GM23248 (cell line): ENCODE data around the gene ZMIZ1. TPM values are rescaled to one million over a fixed set of nuclear protein-coding genes. Genes with fewer than 3 reads are reported as not detected.

Source experiments
- DNase-seq: peaks from one replicate; pipeline ENCODE4 v3.0.0-alpha.2; 2015
- H2AFZ ChIP-seq: fragments of 200-600 bp; sonication (generic); 2 replicates; pipeline ENCODE4 v1.6.1; 2016; ENCODE audit warnings: antibody characterized with exemption
- H3F3A ChIP-seq: fragments of 200-600 bp; sonication (generic); 2 replicates; pipeline ENCODE4 v1.6.1; 2016; ENCODE audit warnings: mild to moderate bottlenecking, antibody characterized with exemption, mixed run types; ENCODE audit not compliant: insufficient read depth
- H3K27ac ChIP-seq: fragments of 200-600 bp; sonication (generic); 2 replicates; pipeline ENCODE4 v1.5.1; 2016; ENCODE audit warnings: mild to moderate bottlenecking
- H3K27me3 ChIP-seq: fragments of 200-600 bp; sonication (generic); replicated peaks from 2 replicates; pipeline ENCODE4 v1.6.1; 2016; ENCODE audit warnings: mild to moderate bottlenecking; ENCODE audit not compliant: insufficient read depth
- H3K36me3 ChIP-seq: fragments of 200-600 bp; sonication (generic); 2 replicates; pipeline ENCODE4 v1.6.1; 2016; ENCODE audit warnings: low read depth, mild to moderate bottlenecking
- H3K4me1 ChIP-seq: fragments of 200-600 bp; sonication (generic); 2 replicates; pipeline ENCODE4 v1.6.1; 2016; ENCODE audit warnings: mild to moderate bottlenecking; ENCODE audit not compliant: insufficient read depth
- H3K4me2 ChIP-seq: fragments of 200-600 bp; sonication (generic); one replicate; pipeline ENCODE4 v1.6.1; 2016; ENCODE audit warnings: mild to moderate bottlenecking; ENCODE audit not compliant: unreplicated experiment
- H3K4me3 ChIP-seq: fragments of 200-600 bp; sonication (generic); 2 replicates; pipeline ENCODE4 v1.5.1; 2016; ENCODE audit warnings: mild to moderate bottlenecking
- H3K79me2 ChIP-seq: fragments of 200-600 bp; sonication (generic); 2 replicates; pipeline ENCODE4 v1.6.1; 2016; ENCODE audit warnings: mild to moderate bottlenecking; ENCODE audit not compliant: insufficient read depth
- H3K9ac ChIP-seq: fragments of 200-600 bp; sonication (generic); 2 replicates; pipeline ENCODE4 v1.6.1; 2016; ENCODE audit warnings: mild to moderate bottlenecking
- H3K9me2 ChIP-seq: fragments of 200-600 bp; sonication (generic); 2 replicates; pipeline ENCODE4 v1.6.1; 2016; ENCODE audit warnings: mixed run types, mild to moderate bottlenecking, moderate library complexity; ENCODE audit not compliant: insufficient read depth
- H3K9me3 ChIP-seq: fragments of 200-600 bp; sonication (generic); one replicate; pipeline ENCODE4 v1.6.1; 2017; ENCODE audit warnings: low read depth
- H4K20me1 ChIP-seq: fragments of 200-600 bp; sonication (generic); 2 replicates; pipeline ENCODE4 v1.6.0; 2016; ENCODE audit not compliant: insufficient read depth
- EZH2 ChIP-seq: fragments of 200-600 bp; sonication (generic); IDR thresholded peaks from 2 replicates; pipeline ENCODE4 v1.6.1; 2018; ENCODE audit warnings: antibody characterized with exemption, mild to moderate bottlenecking; ENCODE audit not compliant: insufficient read depth, poor library complexity, severe bottlenecking
- EZH2phosphoT487 ChIP-seq: fragments of 200-600 bp; sonication (generic); IDR thresholded peaks from 2 replicates; pipeline ENCODE4 v1.6.1; 2018; ENCODE audit warnings: antibody characterized with exemption, moderate library complexity, mild to moderate bottlenecking, low read depth; ENCODE audit not compliant: insufficient read depth
- WGBS, 2 experiments: methylation state at CpG; one replicate each; pipeline ENCODE4 v1.1.6; 2015 to 2017; ENCODE audit warnings: low lambda C conversion rate in 2 of 2, low coverage in 1 of 2; ENCODE audit errors: missing lambda C conversion rate in 2 of 2; 5-methylcytosine and 5-hydroxymethylcytosine counted together
- in situ Hi-C: fragments of 300-500 bp; cut with MboI; formaldehyde crosslinking; loops from 2 replicates; pipeline ENCODE4 v1.15.0; 2020
- polyA plus RNA-seq: library from polyadenylated mRNA; unstranded; fragments of >200 nt; fragmentation: Nextera tagmentation; extraction: Ambion mirVana; gene quantifications from 2 replicates; pipeline ENCODE4 v1.2.1, GENCODE V29; 2016
- total RNA-seq: library from RNA; depleted of rRNA; stranded (reverse); fragments of >200 nt; shearing (Covaris generic); gene quantifications from 2 replicates; pipeline ENCODE4 v1.2.3, GENCODE V29; 2014

Gene ZMIZ1
- total and polyA plus RNA-seq, 2 experiments from 2014 or later: 21.9 to 28.4 TPM

DNA sequence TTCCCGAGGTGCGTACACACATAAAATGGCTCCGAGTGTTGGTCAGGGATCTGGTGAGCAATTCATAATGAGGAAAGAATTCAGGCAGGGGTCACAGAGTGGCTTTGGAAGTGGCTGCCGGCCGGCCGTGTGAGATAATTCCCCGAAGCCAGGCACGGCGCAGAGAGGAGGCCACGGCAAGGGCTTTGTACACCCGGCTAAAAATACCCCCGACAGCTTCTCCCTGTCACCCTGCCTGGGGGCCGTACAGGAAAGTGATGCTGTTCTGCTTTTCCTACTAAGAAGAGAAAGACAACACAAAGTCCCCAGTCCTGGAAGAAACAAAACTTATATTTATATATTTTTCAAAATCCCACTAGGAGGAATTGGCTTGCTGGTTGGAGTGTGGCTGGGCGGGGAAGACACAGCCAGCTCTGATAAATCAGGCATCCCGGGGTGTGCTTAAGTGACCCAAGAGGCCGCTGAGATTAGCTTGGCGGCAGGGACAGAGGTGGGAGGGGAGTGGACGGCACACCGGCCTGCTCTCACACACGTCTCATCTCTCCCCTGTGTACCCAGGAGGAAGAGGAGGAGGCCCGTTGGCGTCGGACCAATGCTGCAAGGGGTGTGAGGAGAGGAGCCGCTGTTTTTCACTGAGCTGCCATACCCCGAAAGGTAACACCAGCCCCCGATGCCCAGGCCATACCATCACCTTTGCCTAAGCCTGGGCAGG lies 70.5 kb downstream of the ZMIZ1 start:
- Histone ChIP-seq H3K9me3 (no peaks in the 10 kb centered on the region), H2AFZ (no peak overlapping the region), H3K36me3 (peaks cover 17% of the 10 kb centered on the region; the same call in 1 of the 2 replicates), H3K9me2 (no peaks in the 10 kb centered on the region), H3K27ac (peak overlapping the region; percentile 92), H3K27me3 (no peaks in the 10 kb centered on the region), H4K20me1 (no peaks in the 10 kb centered on the region), H3K4me1 (peaks cover 39% of the 10 kb centered on the region), H3K9ac (peak overlapping the region; percentile 48), H3K79me2 (peaks cover 95% of the 10 kb centered on the region), H3F3A (peaks cover 28% of the 10 kb centered on the region), H3K4me2 (no peak overlapping the region), H3K4me3 (no peak overlapping the region)
- 75 to 76% methylated on average over 23 to 24 of the region's 26 CpGs for WGBS, 2 experiments
- TF ChIP-seq EZH2phosphoT487 (no peak), EZH2 (no peak)
- in situ Hi-C loops: no loop called here
- DNase-seq: peak; percentile 70

DNA sequence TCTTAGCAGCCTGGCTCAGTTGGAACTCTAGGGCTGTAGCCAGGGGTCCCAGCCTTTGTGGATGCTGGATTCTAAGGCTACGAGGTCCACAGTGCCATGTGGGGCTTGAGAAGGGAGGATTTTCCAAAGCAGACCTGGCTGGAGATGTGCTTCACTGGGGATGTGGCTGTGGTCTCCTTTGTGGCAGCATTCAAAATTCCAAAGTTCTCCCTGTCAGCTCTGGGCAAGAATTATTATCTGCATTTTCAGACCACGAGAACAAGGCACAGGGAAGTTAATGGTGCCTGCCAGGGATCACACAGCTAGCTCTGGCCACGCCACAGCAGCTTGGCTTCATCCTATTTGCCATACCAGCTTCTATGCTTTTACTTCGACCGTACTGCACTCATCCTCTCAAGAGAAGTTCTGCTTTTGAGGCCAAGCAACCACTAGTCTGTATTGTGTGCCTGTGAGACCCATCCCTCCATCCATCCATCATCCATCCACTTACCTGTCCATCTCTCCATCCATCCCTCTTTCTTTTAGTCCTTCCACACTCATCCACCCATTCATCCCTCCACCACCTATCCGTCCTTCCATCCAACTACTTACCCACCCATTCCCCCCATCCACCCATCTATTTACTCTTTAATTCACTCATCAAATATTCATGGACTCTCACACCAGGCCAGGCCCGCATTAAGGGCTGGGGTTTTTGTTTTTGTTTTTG lies 71.5 kb downstream of the ZMIZ1 start:
- peak overlapping the region; percentile 48 for H3K9ac ChIP-seq
- no peaks in the 10 kb centered on the region for H3K27me3 ChIP-seq
- peaks cover 95% of the 10 kb centered on the region for H3K79me2 ChIP-seq
- H3F3A ChIP-seq: peaks cover 31% of the 10 kb centered on the region
- peaks cover 43% of the 10 kb centered on the region for H3K4me1 ChIP-seq
- peak overlapping the region; percentile 92 for H3K27ac ChIP-seq
- no peaks in the 10 kb centered on the region for H4K20me1 ChIP-seq
- 94 to 96% methylated on average over 7 of the region's 7 CpGs for WGBS, 2 experiments
- no peak for DNase-seq
- peaks cover 17% of the 10 kb centered on the region; the same call in 1 of the 2 replicates for H3K36me3 ChIP-seq
- no peaks in the 10 kb centered on the region for H3K9me2 ChIP-seq
- H3K4me3 ChIP-seq: no peak overlapping the region
- TF ChIP-seq EZH2: no peak
- TF ChIP-seq EZH2phosphoT487: no peak
- no peaks in the 10 kb centered on the region for H3K9me3 ChIP-seq
- no peak overlapping the region for H2AFZ ChIP-seq
- no peak overlapping the region for H3K4me2 ChIP-seq
- in situ Hi-C loops: no loop called here

DNA sequence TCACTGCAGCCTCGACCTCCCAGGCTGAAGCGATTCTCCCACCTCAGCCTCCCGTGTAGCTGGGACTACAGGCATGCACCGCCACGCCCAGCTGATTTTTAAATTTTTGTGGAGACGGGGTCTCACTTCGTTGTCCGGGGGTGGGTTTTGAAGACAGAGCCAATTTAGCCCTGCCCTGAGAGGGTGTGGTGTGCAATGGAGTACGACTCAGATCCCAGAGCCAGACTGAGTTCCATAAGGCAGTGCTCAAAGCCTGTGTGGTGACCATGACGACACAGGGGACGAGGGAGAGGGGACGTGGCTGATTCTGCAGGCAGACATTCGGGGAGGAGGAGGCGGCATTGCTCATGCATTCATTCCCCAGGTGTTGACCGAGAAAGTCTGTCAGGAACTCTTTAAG lies 72.1 kb downstream of the ZMIZ1 start:
- in situ Hi-C loops: no loop called here
- 44 to 49% methylated on average over 15 of the region's 15 CpGs for WGBS, 2 experiments
- Histone ChIP-seq H2AFZ (no peak overlapping the region), H3K4me2 (no peak overlapping the region), H3K27ac (peak overlapping the region; percentile 92), H3F3A (peaks cover 35% of the 10 kb centered on the region), H3K79me2 (peaks cover 95% of the 10 kb centered on the region), H3K9me3 (no peaks in the 10 kb centered on the region), H3K27me3 (no peaks in the 10 kb centered on the region), H3K4me3 (no peak overlapping the region), H3K4me1 (peaks cover 49% of the 10 kb centered on the region), H3K36me3 (peaks cover 17% of the 10 kb centered on the region; the same call in 1 of the 2 replicates), H4K20me1 (no peaks in the 10 kb centered on the region), H3K9ac (peak overlapping the region; percentile 80), H3K9me2 (no peaks in the 10 kb centered on the region)
- TF ChIP-seq EZH2phosphoT487: no peak
- no peak for TF ChIP-seq EZH2
- DNase-seq: peak; percentile 59

DNA sequence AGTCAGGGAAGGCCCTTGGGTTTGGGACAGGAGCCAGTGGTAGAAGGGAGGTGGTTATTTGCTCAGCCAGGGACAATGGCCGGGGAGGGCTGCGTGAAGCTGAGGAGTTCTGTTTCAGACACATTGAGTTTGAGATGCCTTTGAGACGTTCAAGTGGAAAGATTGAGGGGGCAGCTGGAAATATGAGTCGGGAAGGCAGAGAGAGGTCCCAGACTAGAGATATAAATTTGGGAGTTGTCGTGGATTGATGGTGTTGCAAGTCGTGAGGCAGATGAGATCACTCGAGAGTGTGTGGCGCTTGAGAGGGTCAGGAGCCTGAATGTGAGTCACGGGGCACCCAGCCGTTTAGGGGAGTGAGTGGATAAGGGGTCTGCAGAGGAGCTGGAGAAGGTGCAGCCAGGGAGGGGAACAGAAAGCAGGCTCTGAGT lies 73.3 kb downstream of the ZMIZ1 start:
- peak overlapping the region; percentile 48 for H3K4me2 ChIP-seq
- H3K4me1 ChIP-seq: peaks cover 52% of the 10 kb centered on the region
- H3K36me3 ChIP-seq: peaks cover 17% of the 10 kb centered on the region; the same call in 1 of the 2 replicates
- peaks cover 45% of the 10 kb centered on the region for H3F3A ChIP-seq
- no peak overlapping the region for H2AFZ ChIP-seq
- peak overlapping the region; percentile 8; the same call in 1 of the 2 replicates for H3K4me3 ChIP-seq
- H3K9ac ChIP-seq: peak overlapping the region; percentile 80
- H4K20me1 ChIP-seq: no peaks in the 10 kb centered on the region
- H3K27ac ChIP-seq: peak overlapping the region; percentile 92
- in situ Hi-C loops: no loop called here
- H3K79me2 ChIP-seq: peaks cover 93% of the 10 kb centered on the region
- H3K27me3 ChIP-seq: no peaks in the 10 kb centered on the region
- TF ChIP-seq EZH2 (no peak), EZH2phosphoT487 (no peak)
- 3 to 8% methylated on average over 10 of the region's 10 CpGs for WGBS, 2 experiments
- DNase-seq: peak; percentile 91
- H3K9me3 ChIP-seq: no peaks in the 10 kb centered on the region
- no peaks in the 10 kb centered on the region for H3K9me2 ChIP-seq
